ENCODE measurements around the gene ZDHHC7. TPM values are rescaled to one million over a fixed set of nuclear protein-coding genes. Genes with fewer than 3 reads are reported as not detected.

ZDHHC7 gene
- total RNA-seq, 1 experiment from 2014 or later = 39.9 TPM

- TF ChIP-seq ZBTB33 (IDR thresholded peaks at IDR 0.05; ENCODE audit: extremely low read depth, insufficient replicate concordance, low read length) = no peak
- TF ChIP-seq TCF7L2 (IDR thresholded peaks at IDR 0.05; ENCODE audit: borderline replicate concordance, extremely low read depth, insufficient read depth, insufficient read length) = no peak
- no peak for TF ChIP-seq ZNF274 (IDR thresholded peaks at IDR 0.05; ENCODE audit: low read depth, low read length)
These were observed 46.8 kb downstream of the ZDHHC7 start (continued) for GRCh38 chr16:84964386-84965128.

GRCh38 chr16:84963066-84963465 is 48.3 kb downstream of the ZDHHC7 start:
- ChIA-PET RAD21 (ENCODE audit: low non-redundant PET in 1 of 2, low total read pairs in 2 of 2, uncharacterized antibody in 2 of 2, unreplicated experiment in 2 of 2) (interaction anchor here in 1 of 2 experiments (0.7 kb wide), 1 partner anchor 183 kb away, joined by 4 read pairs; no protein-coding TSS in a partner anchor), CTCF (interaction anchor here (1.3 to 1.8 kb wide), 2 partner anchors 9 to 11 kb away, joined by 3 to 8 read pairs; no protein-coding TSS in a partner anchor), POLR2A (no interaction called here)
- Histone ChIP-seq H2AFZ (ENCODE audit: low read depth, low read length, poor library complexity, severe bottlenecking) (no peak overlapping the region), H3K9me3 (ENCODE audit: control insufficient read depth in 1 of 2, insufficient read depth in 1 of 2, low read depth in 1 of 2, low read length in 2 of 2) (peaks cover 0 to 6% of the 10 kb centered on the region in 2 experiments; a peak in 1 of 4 replicates), H3K36me3 (ENCODE audit: control insufficient read depth in 1 of 2, insufficient read depth in 2 of 2, low read length in 2 of 2) (no peaks in the 10 kb centered on the region), H3K9ac (ENCODE audit: low read length) (no peak overlapping the region), H3K27ac (ENCODE audit: low read depth, low read length) (no peak overlapping the region), H3K4me2 (ENCODE audit: low read length) (no peak overlapping the region), H3K79me2 (ENCODE audit: insufficient read depth, low read length) (no peaks in the 10 kb centered on the region), H3K4me3 (replicated peaks in 1 of 2; ENCODE audit: low read depth in 1 of 2, low read length in 2 of 2) (no peak overlapping the region), H3K9me2 (ENCODE audit: insufficient read depth) (no peaks in the 10 kb centered on the region), H3K4me1 (ENCODE audit: control insufficient read depth in 1 of 2, insufficient read depth in 2 of 2, low read length in 2 of 2) (no peaks in the 10 kb centered on the region), H3K27me3 (ENCODE audit: insufficient read depth, low read length) (no peaks in the 10 kb centered on the region; the same call in 1 of the 2 replicates), H4K20me1 (ENCODE audit: insufficient read depth) (no peaks in the 10 kb centered on the region)
- DNase-seq (ENCODE audit: low read depth, low spot score) (no peak), ATAC-seq (no peak)
- no peak for TF ChIP-seq FOSL1 (IDR thresholded peaks at IDR 0.05; ENCODE audit: low read depth)
- TF ChIP-seq MAX (IDR thresholded peaks at IDR 0.05) = no peak
- no peak for TF ChIP-seq RAD21 (IDR thresholded peaks at IDR 0.05; ENCODE audit: low read depth)
- no TSS peak for BruUV-seq (replicated peaks)
- intact Hi-C loops (cut with micrococcal nuclease) = no loop called here
